Stimulated activated CD8-positive, alpha-beta memory T cell treated with anti-CD3 and anti-CD28 coated beads, Interleukin-12 subunit alpha, Interleukin-12 subunit beta, amount 100 ng/mL, for 4 hours (primary cell): ENCODE measurements around the gene TBRG1.

ENCODE experiments used
- DNase-seq: peaks from one replicate; pipeline ENCODE4 v3.0.0-alpha.2; 2020; ENCODE audit warnings: low read depth

TBRG1 gene

DNA sequence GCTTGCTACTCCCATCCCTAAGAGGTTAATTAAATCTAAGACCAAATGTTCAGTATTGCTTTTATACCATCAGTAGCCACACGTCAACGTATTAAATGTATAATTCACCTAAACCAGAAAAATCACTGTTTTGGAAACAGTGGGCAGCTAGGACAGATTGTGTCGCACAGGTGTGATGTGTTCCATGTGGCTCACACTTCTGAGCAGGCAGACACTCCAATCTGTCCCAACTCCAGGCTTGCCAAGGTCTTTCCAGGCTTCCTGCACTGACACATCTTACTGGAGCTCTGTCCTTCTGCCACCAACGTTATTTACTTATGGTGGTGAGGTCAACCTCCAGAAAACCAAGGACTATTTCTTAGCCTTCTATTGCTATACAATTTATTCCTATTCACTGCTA lies 39.4 kb downstream of the TBRG1 start:
- DNase-seq = no peak

- DNase-seq = no peak
Observed at GRCh38 chr11:124663861-124664260, 41.2 kb downstream of the TBRG1 start.

DNA sequence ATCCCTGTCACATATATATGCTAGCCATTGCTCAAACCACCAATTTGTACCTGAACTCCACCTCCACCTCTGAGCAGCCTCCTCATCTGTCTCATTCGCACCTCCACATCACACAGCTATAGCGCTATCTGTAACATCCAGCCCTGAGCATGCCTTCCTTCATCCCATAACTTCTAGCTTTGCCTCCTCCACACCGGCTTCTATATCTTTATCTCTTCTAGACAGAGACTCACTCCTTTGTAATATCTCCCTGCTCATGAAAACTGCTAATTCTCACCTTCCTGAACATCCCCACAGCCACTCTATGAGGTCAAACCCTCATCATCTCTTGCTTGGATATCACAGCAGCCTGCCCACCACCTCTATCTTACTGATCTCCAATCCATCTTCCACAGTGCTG lies 44.9 kb downstream of the TBRG1 start:
- no peak for DNase-seq

- DNase-seq = no peak
Observed at GRCh38 chr11:124669193-124669592, 46.5 kb downstream of the TBRG1 start.

- DNase-seq = no peak
Observed at GRCh38 chr11:124670732-124671131, 48.1 kb downstream of the TBRG1 start.

DNA sequence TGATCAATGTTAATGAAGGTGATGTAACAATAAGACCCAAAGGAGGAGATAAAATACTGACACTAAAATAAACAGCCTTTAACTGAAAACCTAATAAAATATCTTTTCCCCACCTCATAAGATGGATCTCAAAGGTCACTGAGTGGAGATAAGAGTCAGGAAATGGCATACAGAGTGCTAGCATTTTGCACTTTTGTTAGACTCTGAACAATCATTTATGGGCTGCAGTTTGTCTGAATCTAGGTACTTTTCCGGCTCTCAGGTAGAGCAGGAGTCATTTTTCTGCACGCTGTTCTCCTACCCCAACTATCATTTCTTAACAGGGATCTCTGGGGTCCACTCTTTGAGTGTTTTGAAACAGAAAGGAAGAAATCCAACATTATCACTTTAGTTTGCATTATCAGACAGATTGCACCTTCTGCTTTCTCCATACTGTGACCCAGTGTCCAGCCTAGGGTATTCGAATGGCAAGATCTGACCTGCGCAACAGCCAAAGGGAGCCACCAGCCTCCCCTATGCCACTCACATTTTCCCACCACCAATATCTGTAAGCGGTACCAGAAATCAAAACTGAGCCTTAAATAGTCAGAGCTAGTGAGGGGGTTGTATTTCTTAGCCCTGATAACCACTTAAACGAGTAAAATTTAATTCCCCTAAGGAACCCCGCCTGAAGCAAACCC lies 50.0 kb downstream of the TBRG1 start:
- no peak for DNase-seq

- DNase-seq = peak; percentile 71
Observed at GRCh38 chr11:124673333-124674167, 50.9 kb downstream of the TBRG1 start, which contains the start of the genes SIAE and SPA17. Gene SIAE, minus strand, starts transcription at chr11:124673739. Its CDS starts 31 bp downstream, at chr11:124673708. Gene SPA17, plus strand, starts transcription at chr11:124673904. Its CDS starts 1,361 bp downstream, at chr11:124675265.

- no peak for DNase-seq
Observed at GRCh38 chr11:124674168-124674517, 51.5 kb downstream of the TBRG1 start.

- DNase-seq = no peak
Observed at GRCh38 chr11:124674571-124674970, 51.9 kb downstream of the TBRG1 start.

DNA sequence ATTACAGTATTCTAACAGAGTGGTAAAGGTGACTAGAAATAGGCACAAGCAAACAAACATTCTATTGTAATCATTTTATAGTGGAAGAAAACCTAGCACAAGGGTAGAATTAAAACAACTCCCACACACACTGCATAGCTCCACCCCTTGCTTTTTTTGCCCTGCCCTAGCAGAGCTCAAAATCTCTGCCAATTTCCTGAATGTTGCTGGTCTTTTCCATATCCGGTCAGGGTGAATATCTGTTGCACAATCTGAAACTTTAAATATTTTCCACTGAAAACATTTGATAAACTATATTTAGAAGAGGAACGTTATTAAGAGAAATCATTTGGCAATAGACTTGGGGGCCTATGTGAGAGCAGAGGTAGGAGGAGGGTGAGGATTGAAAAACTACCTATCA lies 53.7 kb downstream of the TBRG1 start:
- no peak for DNase-seq

DNA sequence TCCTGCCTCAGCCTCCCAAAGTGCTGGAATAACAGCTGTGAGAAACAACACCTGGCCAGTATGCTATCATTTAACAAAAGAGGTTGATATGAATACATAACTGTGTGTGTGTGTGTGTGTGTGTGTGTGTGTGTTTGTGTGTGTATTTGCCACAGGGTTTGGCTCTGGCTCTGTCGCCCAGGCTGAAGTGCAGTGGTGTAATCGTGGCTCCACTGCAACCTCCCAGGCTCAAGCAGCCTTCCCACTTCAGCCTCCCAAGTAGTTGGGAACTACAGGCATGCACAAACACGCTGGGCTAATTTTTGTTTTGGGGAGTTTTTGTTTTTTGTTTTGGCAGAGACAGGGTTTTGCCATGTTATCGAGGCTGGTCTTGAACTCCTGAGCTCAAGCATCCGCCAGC lies 55.8 kb downstream of the TBRG1 start:
- no peak for DNase-seq

DNA sequence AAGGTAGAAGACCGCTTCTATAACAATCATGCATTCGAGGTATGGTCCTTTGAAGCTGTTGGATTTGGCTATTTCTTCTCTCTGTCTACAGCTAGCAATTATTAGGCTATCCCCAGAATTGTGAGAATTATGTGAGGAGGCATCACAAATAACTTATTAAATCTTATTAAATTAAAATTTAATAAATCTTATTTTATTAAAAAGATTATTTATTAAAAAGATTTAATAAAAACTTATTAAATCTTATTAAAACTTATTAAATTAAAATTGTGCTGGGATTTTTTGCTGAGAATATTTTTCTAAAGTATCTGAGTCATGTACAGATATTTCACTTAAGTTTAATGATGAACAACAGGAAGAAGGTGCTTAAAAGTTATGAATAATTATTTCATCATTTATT lies 58.8 kb downstream of the TBRG1 start:
- no peak for DNase-seq

GRCh38 chr11:124682443-124682842 lies 59.8 kb downstream of the TBRG1 start:
- no peak for DNase-seq
